HL-60 (cell line): ENCODE measurements around the gene NKD1.

ENCODE experiments used
- CTCF ChIP-seq: IDR thresholded peaks from one replicate; pipeline ENCODE4 v1.5.1; 2011; ENCODE audit warnings: low read length, control low read depth, inconsistent platforms; ENCODE audit not compliant: insufficient read depth
- POLR2AphosphoS5 ChIP-seq: IDR thresholded peaks from 2 replicates; pipeline ENCODE4 v1.6.1; 2012; ENCODE audit warnings: low read depth
- TF ChIP-seq, protein P1 (sequence below): IDR thresholded peaks from 2 replicates; pipeline ENCODE4 v1.6.1; 2012; ENCODE audit warnings: low read depth; ENCODE audit not compliant: insufficient replicate concordance

- no peak for TF ChIP-seq CTCF
- TF ChIP-seq, protein P1, sequence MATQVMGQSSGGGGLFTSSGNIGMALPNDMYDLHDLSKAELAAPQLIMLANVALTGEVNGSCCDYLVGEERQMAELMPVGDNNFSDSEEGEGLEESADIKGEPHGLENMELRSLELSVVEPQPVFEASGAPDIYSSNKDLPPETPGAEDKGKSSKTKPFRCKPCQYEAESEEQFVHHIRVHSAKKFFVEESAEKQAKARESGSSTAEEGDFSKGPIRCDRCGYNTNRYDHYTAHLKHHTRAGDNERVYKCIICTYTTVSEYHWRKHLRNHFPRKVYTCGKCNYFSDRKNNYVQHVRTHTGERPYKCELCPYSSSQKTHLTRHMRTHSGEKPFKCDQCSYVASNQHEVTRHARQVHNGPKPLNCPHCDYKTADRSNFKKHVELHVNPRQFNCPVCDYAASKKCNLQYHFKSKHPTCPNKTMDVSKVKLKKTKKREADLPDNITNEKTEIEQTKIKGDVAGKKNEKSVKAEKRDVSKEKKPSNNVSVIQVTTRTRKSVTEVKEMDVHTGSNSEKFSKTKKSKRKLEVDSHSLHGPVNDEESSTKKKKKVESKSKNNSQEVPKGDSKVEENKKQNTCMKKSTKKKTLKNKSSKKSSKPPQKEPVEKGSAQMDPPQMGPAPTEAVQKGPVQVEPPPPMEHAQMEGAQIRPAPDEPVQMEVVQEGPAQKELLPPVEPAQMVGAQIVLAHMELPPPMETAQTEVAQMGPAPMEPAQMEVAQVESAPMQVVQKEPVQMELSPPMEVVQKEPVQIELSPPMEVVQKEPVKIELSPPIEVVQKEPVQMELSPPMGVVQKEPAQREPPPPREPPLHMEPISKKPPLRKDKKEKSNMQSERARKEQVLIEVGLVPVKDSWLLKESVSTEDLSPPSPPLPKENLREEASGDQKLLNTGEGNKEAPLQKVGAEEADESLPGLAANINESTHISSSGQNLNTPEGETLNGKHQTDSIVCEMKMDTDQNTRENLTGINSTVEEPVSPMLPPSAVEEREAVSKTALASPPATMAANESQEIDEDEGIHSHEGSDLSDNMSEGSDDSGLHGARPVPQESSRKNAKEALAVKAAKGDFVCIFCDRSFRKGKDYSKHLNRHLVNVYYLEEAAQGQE = no peak
- TF ChIP-seq POLR2AphosphoS5 = no peak
Measured at GRCh38 chr16:50615891-50616290, 67.7 kb downstream of the NKD1 start.
